ENCODE measurements around the gene PJVK.
"Not testable (repeated sequence)": the region's sequence is repeated elsewhere in the genome, so short reads cannot be mapped to it uniquely, and the experiment has no call there.

PJVK gene

DNA sequence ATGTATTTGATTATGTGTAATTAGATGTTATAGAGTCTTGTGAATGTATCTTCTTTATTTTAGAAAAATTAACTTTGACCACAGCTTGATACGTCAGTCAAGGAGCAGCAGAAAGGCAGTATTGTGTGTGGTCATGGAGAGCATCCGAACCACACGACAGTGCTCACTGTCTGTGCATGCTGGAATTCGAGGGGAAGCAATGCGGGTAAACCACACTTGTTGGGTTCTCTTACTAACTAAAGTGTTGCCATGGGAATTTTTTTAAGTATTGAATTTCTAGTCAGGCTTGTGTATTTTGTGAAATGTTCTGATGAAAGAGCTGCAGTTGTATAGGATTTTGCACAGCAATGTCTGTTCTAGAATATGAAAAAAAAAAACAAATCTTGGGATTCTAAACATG, 4.8 kb downstream of the PJVK start:
- TF ChIP-seq ZNF274 (IDR thresholded peaks at IDR 0.05; ENCODE audit: low read depth, low read length), result no peak
- H3K4me3 ChIP-seq (ENCODE audit: low read length), result no peak overlapping the region

DNA sequence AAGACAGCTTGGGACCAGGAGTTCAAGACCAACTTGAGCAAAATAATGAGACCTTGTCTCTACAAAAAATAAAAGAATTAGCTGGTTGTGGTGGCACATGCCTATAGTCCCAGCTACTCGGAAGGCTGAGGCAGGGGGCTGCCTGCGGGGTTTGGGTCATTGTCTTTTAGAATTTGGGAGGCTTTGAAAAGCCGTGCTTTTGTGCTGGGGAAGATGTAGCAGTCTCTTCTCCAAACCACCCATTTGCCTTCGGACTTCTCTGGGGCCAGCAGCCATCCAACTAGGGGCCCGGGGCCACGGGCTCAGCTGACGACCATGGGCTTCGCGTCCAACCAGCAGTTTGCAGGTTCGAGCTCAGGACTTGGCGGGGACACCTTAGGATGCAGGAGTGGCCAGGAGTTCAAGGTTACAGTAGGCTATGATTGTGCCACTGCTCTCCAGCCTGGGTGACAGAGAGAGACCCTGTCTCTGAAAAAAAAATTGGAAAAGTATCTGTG, 6.3 kb downstream of the PJVK start:
- H3K4me3 ChIP-seq (ENCODE audit: low read length), result no peak overlapping the region
- no peak for TF ChIP-seq ZNF274 (IDR thresholded peaks at IDR 0.05; ENCODE audit: low read depth, low read length)

DNA sequence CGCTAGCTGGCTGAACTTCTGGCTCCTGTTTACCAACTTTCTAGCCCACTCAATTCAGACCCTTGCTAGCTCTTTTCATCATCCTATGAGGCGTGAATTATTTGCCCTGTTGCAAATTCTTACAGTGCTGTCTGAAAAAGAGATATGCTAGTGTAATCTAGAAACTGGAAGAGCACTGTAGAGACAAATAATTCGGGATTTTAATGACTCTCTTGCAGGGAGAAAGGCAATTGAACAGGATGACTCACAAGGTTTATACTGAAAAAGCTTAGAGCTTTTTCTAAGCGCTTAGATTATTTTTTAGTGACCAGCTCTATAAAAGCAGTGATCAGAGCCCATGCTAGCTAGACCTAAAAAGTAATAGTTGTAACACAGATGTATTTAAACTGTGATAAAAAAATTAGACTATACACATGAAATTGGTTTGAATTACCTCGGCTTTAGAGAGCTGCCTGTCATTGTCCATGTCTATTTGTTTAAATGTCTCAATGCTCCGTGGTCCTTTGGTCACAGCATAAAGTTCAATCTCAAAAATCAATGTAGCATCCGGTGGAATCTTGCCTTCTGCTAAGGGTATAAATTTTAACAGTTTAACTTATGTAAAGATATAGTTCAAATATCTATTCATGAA, 18.2 kb downstream of the PJVK start:
- H3K4me3 ChIP-seq (ENCODE audit: low read length), result no peak overlapping the region
- no peak for TF ChIP-seq ZNF274 (IDR thresholded peaks at IDR 0.05; ENCODE audit: low read depth, low read length)

DNA sequence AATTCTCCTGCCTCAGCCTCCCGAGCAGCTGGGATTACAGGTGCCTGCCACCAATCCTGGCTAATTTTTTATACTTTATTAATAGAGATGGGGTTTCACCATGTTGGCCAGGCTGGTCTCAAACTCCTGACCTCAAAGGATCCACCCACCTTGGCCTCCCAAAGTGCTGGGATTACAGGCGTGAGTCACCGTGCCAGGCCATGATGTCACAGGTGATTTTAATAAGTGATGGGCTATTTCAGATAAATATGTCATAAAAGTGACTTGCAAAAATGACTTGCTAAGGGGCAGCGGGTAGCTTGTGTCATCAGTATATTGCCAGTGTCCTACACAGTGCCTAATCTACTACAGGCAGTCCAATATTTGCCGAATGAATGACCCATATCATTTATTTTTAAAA, 20.1 kb downstream of the PJVK start:
- not testable (repeated sequence) for H3K4me3 ChIP-seq (ENCODE audit: low read length)

DNA sequence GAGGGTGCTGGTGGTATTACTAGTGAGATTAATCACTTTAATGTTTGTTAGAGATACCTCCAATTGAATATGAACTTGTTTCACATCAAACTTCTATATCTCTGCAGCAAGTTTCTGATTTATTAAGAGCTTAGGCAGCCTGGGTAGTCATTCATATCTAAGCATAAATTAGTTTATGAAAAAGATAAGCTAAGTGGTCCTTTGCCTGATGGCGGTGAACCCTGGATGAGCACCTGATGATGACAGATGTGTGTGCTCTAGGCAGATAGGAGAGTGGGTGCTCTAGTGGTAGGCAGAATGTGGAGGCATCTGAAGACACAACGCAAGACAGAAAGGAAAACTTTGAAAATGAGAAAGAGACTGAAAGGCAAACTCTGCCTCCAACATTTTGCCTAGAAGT, 22.2 kb downstream of the PJVK start:
- TF ChIP-seq ZNF274 (IDR thresholded peaks at IDR 0.05; ENCODE audit: low read depth, low read length), result no peak
- H3K4me3 ChIP-seq (ENCODE audit: low read length), result no peak overlapping the region

DNA sequence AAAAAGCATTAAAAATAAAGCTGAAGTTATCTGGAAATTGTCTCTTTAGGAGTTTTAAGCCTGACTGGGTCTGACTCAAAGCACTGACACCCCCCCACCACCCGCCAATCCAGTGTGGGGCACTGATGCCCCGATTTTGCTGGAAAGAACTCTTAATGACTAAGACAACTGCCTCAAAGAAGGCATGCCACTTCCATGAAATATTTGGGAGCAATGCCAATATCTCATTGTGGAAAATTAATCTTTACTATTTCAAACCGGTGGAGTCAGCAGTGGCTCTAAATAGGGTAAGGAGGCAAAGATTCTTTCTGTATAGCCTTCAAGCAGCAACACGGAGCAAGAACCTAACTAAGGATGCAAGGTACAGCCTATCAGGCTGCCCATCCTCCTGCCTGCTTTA, 22.8 kb downstream of the PJVK start:
- TF ChIP-seq ZNF274 (IDR thresholded peaks at IDR 0.05; ENCODE audit: low read depth, low read length), result no peak

DNA sequence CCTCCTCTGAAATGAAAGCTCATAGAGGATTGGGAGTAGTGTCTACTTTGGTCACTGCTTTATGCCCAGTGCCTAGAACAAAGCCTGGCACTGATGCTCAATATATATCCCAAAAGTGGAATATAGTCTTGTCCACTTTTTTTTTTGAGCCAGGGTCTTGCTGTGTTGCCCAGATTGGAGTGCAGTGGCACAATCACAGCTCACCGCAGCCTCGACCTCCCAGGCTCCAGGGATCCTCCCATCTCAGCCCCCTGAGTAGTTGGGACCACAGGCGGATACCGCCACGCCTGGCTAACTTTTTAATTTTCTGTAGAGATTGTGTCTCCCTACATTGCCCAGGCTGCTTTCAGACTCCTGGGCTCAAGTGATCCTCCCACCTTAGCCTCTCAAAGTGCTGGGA, 23.4 kb downstream of the PJVK start:
- no peak overlapping the region for H3K4me3 ChIP-seq (ENCODE audit: low read length)
- TF ChIP-seq ZNF274 (IDR thresholded peaks at IDR 0.05; ENCODE audit: low read depth, low read length), result no peak

More for the DNA sequence above, 22.8 kb downstream of the PJVK start:
- no peak overlapping the region for H3K4me3 ChIP-seq (ENCODE audit: low read length)

DNA sequence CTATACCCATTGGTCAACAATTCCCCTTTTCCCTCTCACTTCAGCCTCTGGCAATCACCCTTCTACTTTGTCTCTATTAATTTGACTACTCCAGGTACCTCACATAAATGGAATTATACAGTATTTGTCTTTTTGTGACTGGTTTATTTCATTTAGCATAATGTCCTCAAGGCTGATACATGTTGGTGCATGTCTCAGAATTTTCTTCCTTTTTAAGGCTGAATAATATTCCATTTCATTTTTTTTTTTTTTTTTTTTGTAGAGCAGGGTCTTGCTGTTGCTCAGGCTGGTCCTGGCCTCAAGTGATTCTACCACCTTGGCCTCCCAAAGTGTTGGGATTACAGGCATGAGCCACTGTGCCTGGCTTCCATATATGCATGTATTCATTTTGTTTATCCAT, 25.3 kb downstream of the PJVK start:
- TF ChIP-seq ZNF274 (IDR thresholded peaks at IDR 0.05; ENCODE audit: low read depth, low read length), result no peak
- no peak overlapping the region for H3K4me3 ChIP-seq (ENCODE audit: low read length)

DNA sequence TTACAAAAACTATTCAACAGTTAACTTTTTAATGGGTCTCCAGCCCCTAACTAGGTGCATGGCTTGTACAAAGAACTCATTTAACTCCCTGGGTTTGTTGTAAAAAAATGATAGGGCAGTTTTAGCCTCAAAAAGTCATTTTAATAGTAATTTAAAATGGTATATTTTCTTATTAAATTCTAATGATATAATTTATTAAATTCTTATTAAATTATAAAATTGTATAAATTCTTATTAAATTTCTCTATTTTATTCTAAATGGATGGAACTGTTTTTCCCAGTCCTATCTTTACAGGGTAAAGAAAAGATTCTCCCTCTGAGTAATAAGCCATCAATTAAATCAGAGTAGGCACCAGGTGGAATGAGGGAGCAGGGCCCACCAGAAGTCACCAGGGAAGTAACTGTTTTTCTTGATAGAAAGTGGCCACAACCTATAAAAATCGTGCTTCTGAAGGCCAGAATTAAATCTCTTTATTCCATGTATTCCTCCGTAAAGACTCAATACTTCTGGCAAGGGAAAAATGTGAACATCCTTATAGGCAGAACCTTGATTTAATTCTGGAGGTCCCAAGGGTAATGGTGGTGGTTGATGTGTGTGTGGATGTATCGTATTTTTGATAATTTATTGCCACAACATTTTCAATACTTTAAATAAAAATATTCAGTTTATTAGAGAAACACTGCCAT, 26.4 kb downstream of the PJVK start:
- peak overlapping the region; percentile 98 for H3K4me3 ChIP-seq (ENCODE audit: low read length)
- no peak for TF ChIP-seq ZNF274 (IDR thresholded peaks at IDR 0.05; ENCODE audit: low read depth, low read length)

DNA sequence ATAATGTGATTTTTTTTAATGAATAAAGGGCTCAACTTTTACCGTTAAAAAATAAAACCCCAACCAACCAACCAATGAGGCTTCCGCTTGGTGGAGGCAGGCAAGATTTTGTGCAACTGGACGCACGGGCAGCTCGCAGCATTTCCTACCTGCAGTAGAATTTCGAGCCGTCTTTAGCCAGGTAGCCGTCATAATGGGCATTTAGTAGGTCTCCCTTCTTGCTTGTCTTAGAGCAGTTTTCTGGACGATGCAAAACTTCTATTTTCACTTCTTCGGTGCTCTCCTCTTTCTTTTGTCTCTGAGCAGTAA, 26.9 kb downstream of the PJVK start:
- peak overlapping the region; percentile 98 for H3K4me3 ChIP-seq (ENCODE audit: low read length)

DNA sequence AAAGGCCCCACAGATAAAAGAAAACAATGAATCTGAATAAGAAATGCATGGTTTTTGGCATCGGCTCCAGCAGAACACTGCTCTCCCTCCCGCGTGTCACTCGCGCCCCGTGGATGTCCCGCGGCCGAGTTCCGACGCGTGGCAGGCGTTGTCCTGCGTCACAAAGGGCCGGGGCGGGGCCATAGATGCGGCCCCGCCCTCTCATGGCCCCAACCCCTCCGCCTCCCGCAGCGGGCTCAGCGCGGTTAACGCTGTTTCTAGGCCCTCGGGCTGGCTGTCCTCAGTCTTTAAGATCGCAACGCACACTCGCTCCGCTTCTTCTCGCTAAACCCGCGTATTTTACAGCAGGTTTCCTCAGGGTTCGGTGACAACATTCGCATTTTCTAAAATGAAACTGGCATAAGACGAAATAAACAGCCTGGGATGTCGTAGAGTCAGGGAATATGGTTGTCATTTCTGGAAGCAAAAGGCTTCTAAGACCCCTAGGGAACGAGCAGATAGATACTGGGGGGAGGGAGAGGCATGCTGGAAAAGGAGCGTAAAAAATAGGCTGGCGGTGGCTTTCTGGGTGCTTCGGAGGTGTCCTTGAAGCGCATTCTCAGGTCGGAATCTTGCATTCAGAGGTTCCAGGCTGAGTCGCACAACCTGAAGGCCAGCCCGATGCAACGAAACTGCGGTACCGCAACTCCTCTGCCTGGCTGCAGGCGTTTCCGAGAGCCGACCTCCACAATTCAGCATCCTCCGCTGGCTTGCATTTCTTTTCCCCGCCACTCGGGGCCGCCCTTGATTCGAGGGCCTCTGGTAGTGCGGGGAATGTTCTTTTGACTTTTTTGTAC, 27.5 kb downstream of the PJVK start, which contains the start of gene FKBP7:
FKBP7 (minus strand) TSS at position 162 of the 836 bp plus-strand sequence; CDS start at position 61, 101 bp downstream.
- no peak for TF ChIP-seq ZNF274 (IDR thresholded peaks at IDR 0.05; ENCODE audit: low read depth, low read length)
- H3K4me3 ChIP-seq (ENCODE audit: low read length), result peak within 1 kb of the TSS; percentile 98

More for the DNA sequence above, 26.9 kb downstream of the PJVK start:
- TF ChIP-seq ZNF274 (IDR thresholded peaks at IDR 0.05; ENCODE audit: low read depth, low read length), result no peak

DNA sequence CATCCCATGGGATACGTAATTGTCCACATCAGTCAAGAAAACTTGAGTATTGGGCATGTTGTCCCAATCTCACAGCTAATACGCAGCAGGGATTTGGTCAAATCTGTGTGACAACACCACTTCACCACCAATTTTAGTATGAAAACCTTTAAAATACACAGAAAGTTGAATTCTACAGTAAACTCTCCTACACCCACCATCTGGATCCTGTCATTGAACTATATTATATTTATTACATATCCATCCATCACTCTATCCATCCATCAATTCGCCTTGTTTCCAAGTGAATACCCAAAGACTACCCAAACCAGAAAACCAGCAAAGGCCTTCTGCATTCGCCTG, 28.1 kb downstream of the PJVK start:
- no peak for TF ChIP-seq ZNF274 (IDR thresholded peaks at IDR 0.05; ENCODE audit: low read depth, low read length)
- H3K4me3 ChIP-seq (ENCODE audit: low read length), result no peak overlapping the region

DNA sequence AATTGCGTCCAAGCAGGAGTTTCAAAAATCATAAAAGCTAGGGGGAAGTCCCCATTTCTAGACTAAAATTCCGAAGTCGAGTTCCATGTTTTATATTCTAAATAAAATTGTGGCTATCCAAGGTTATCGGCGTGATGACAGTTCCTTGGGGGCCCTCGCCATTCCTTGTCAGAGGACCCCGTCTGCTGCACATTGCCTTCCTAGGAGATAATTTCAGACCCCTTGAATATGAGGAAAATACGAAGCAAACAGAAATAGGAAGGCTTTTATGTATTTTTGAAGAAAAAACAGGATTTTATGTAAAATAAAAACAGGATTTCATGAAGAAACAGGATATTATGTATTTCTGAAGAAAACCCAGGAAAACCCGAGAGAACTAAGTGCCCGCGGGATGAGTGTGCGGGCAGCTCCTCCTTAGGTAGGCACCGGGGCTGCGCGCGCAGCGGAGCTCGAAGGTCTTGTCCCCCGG, 28.6 kb downstream of the PJVK start:
- H3K4me3 ChIP-seq (ENCODE audit: low read length), result peak overlapping the region; percentile 72; the same call in 1 of the 2 replicates
- TF ChIP-seq ZNF274 (IDR thresholded peaks at IDR 0.05; ENCODE audit: low read depth, low read length), result no peak

DNA sequence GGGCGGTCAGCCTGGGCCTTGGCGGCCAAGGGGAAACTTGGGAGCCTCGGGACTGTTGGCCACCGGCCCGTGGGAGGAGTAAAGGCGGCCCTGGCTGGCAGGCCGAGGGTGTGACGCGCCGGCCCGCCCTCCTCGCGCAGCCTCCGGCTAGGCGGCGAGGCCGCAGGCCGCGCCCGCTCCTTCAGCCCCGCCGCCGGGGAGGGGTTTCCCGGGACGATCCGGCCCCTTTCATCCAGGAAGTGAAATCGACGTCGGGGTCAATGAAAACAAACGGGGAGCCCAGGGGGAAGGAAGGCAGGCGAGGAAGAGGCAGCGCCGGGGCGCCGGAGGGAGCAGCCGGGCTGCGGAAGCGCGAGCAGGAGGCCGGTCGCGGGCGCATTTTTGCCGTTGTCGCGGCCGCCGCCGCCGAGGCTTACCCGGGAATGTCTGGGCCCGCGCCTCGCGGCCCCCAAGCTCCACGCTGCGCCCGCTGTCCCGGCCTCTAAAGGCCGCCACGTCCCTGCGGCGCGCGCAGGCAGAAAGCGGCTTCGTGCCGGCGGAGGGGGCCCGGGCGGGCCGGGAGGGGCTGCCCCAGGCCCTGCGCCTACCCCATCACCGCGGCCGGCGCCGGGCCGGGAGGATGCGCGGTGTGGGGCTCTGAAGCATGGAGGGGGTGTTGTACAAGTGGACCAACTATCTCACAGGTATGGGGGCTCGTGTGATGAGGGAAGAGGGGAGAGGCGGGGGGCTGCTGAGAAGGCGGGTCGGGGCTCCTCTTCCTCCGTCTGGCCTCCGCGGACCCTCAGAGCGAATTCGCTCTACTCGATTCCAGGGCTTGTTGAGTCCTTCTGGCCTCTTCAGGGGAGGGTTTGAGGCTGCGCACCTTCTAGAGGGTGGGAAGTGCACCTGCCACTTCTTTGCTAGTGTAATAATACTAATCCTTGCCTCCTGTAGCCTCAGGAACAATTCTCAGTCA, 29.3 kb downstream of the PJVK start, which contains the start of gene PLEKHA3:
PLEKHA3 (plus strand) TSS at position 231 of the 955 bp plus-strand sequence; CDS start at position 644, 413 bp downstream.
- TF ChIP-seq ZNF274 (IDR thresholded peaks at IDR 0.05; ENCODE audit: low read depth, low read length), result no peak
- H3K4me3 ChIP-seq (ENCODE audit: low read length), result peak within 1 kb of the TSS; percentile 72

Measured in GM08714 (cell line).